H9 (cell line): ENCODE data around the gene BARHL2. TPM values are rescaled to one million over a fixed set of nuclear protein-coding genes. Genes with fewer than 3 reads are reported as not detected.

ENCODE experiments used
- DNase-seq: peaks from one replicate; pipeline ENCODE4 v3.0.0-alpha.2; 2017
- H2AFZ ChIP-seq: one replicate; pipeline ENCODE4 v1.6.1; 2013; ENCODE audit warnings: mild to moderate bottlenecking, low read length, control low read depth, moderate library complexity
- H2AK5ac ChIP-seq: 2 replicates; pipeline ENCODE4 v1.6.1; 2013; ENCODE audit warnings: low read length, control low read depth, mixed read lengths; ENCODE audit not compliant: insufficient read length
- H2BK120ac ChIP-seq: one replicate; pipeline ENCODE4 v1.6.1; 2013; ENCODE audit warnings: low read depth, mild to moderate bottlenecking, low read length, control low read depth, inconsistent platforms; ENCODE audit not compliant: poor library complexity, severe bottlenecking
- H2BK12ac ChIP-seq: 2 replicates; pipeline ENCODE4 v1.6.1; 2013; ENCODE audit warnings: low read length, control low read depth, mixed read lengths, low read depth; ENCODE audit not compliant: insufficient read length
- H2BK15ac ChIP-seq: 2 replicates; pipeline ENCODE4 v1.6.1; 2013; ENCODE audit warnings: low read depth, low read length, control low read depth
- H2BK20ac ChIP-seq: one replicate; pipeline ENCODE4 v1.6.1; 2013; ENCODE audit warnings: low read depth, mild to moderate bottlenecking, low read length, control low read depth, inconsistent platforms; ENCODE audit not compliant: poor library complexity, severe bottlenecking
- H2BK5ac ChIP-seq: 2 replicates; pipeline ENCODE4 v1.6.1; 2013; ENCODE audit warnings: low read length, control low read depth, mixed read lengths; ENCODE audit not compliant: insufficient read length
- H3K14ac ChIP-seq: 2 replicates; pipeline ENCODE4 v1.6.1; 2013; ENCODE audit warnings: low read length, control low read depth; ENCODE audit not compliant: insufficient read depth
- H3K18ac ChIP-seq: 2 replicates; pipeline ENCODE4 v1.6.1; 2013; ENCODE audit warnings: low read depth, mild to moderate bottlenecking, mixed read lengths, low read length, control low read depth; ENCODE audit not compliant: insufficient read length
- H3K23ac ChIP-seq: 2 replicates; pipeline ENCODE4 v1.6.1; 2013; ENCODE audit warnings: low read length, control low read depth, mixed read lengths, low read depth; ENCODE audit not compliant: insufficient read length
- H3K23me2 ChIP-seq: 2 replicates; pipeline ENCODE4 v1.6.1; 2013; ENCODE audit warnings: low read depth, mild to moderate bottlenecking, mixed read lengths, low read length, control low read depth; ENCODE audit not compliant: insufficient read length, poor library complexity, severe bottlenecking
- H3K27ac ChIP-seq: 2 replicates; pipeline ENCODE4 v1.5.1; 2013; ENCODE audit warnings: low read length, control low read depth, mixed read lengths, low read depth; ENCODE audit not compliant: insufficient read length
- H3K27me3 ChIP-seq: 2 replicates; pipeline ENCODE4 v1.6.1; 2013; ENCODE audit warnings: low read length, control low read depth, inconsistent platforms; ENCODE audit not compliant: insufficient read depth
- H3K4ac ChIP-seq: 2 replicates; pipeline ENCODE4 v1.6.1; 2013; ENCODE audit warnings: low read depth, mild to moderate bottlenecking, control low read depth, inconsistent platforms, low read length, moderate library complexity
- H3K4me1 ChIP-seq: 2 replicates; pipeline ENCODE4 v1.6.1; 2013; ENCODE audit warnings: low read length, control low read depth, inconsistent platforms; ENCODE audit not compliant: insufficient read depth
- H3K4me2 ChIP-seq: 2 replicates; pipeline ENCODE4 v1.6.1; 2013; ENCODE audit warnings: low read length, control low read depth, mixed read lengths; ENCODE audit not compliant: insufficient read length, insufficient read depth
- H3K56ac ChIP-seq: 2 replicates; pipeline ENCODE4 v1.6.1; 2013; ENCODE audit warnings: low read depth, mild to moderate bottlenecking, mixed read lengths, low read length, control low read depth; ENCODE audit not compliant: insufficient read length
- H3K79me1 ChIP-seq: 2 replicates; pipeline ENCODE4 v1.6.1; 2013; ENCODE audit warnings: low read depth, mild to moderate bottlenecking, moderate library complexity, low read length, control low read depth, inconsistent platforms; ENCODE audit not compliant: insufficient read depth, poor library complexity, severe bottlenecking
- H3K79me2 ChIP-seq: 2 replicates; pipeline ENCODE4 v1.6.1; 2013; ENCODE audit warnings: low read length, control low read depth, inconsistent platforms; ENCODE audit not compliant: insufficient read depth
- H3K9ac ChIP-seq: 2 replicates; pipeline ENCODE4 v1.6.1; 2013; ENCODE audit warnings: low read length, control low read depth, mixed read lengths; ENCODE audit not compliant: insufficient read length; ENCODE audit errors: extremely low read depth
- H3K9me3 ChIP-seq: one replicate; pipeline ENCODE4 v1.6.1; 2013; ENCODE audit warnings: low read depth, low read length, inconsistent platforms; ENCODE audit not compliant: control insufficient read depth
- H3T11ph ChIP-seq: one replicate; pipeline ENCODE4 v1.6.1; 2013; ENCODE audit warnings: mild to moderate bottlenecking, low read length, control low read depth, inconsistent platforms
- H4K20me1 ChIP-seq: one replicate; pipeline ENCODE4 v1.6.1; 2013; ENCODE audit not compliant: control insufficient read depth, insufficient read length, insufficient read depth
- H4K5ac ChIP-seq: 2 replicates; pipeline ENCODE4 v1.6.1; 2013; ENCODE audit warnings: low read depth, mild to moderate bottlenecking, mixed read lengths, low read length, control low read depth; ENCODE audit not compliant: insufficient read length
- H4K8ac ChIP-seq: replicated peaks from 2 replicates; pipeline ENCODE4 v1.6.1; 2013; ENCODE audit warnings: low read length, control low read depth, mixed read lengths, low read depth; ENCODE audit not compliant: insufficient read length
- H4K91ac ChIP-seq: 2 replicates; pipeline ENCODE4 v1.6.1; 2013; ENCODE audit warnings: low read depth, mild to moderate bottlenecking, moderate library complexity, mixed read lengths, low read length, control low read depth; ENCODE audit not compliant: insufficient read length
- H3K27ac Mint-ChIP-seq, 3 experiments: 2 replicates in 2 of 3; 3 replicates in 1 of 3; pipeline ENCODE4 v1.8.0; 2020 to 2021; ENCODE audit warnings: mixed read lengths in 3 of 3, mild to moderate bottlenecking in 1 of 3, moderate library complexity in 1 of 3
- H3K27me3 Mint-ChIP-seq: 2 replicates; pipeline ENCODE4 v1.8.0; 2021; ENCODE audit warnings: low read depth, mild to moderate bottlenecking, moderate library complexity, mixed read lengths
- H3K36me3 Mint-ChIP-seq, 3 experiments: 2 replicates in 2 of 3; 3 replicates in 1 of 3; pipeline ENCODE4 v1.8.0; 2020 to 2021; ENCODE audit warnings: low read depth in 3 of 3, mixed read lengths in 3 of 3; ENCODE audit not compliant: insufficient read depth in 1 of 3
- H3K4me1 Mint-ChIP-seq, 2 experiments: 2 replicates each; pipeline ENCODE4 v1.8.0; 2020; ENCODE audit warnings: mixed read lengths in 2 of 2
- H3K4me3 Mint-ChIP-seq, 2 experiments: 2 replicates in 1 of 2; 3 replicates in 1 of 2; pipeline ENCODE4 v1.8.0; 2020 to 2021; ENCODE audit warnings: mild to moderate bottlenecking in 2 of 2, mixed read lengths in 2 of 2, moderate library complexity in 1 of 2
- H3K9me3 Mint-ChIP-seq, 2 experiments: 2 replicates in 1 of 2; 3 replicates in 1 of 2; pipeline ENCODE4 v1.8.0; 2020; ENCODE audit warnings: mild to moderate bottlenecking in 2 of 2, mixed read lengths in 2 of 2, moderate library complexity in 1 of 2
- WGBS: extraction: QIAGEN DNeasy Blood & Tissue Kit; methylation state at CpG from one replicate; pipeline ENCODE4 v1.1.7; 2013; ENCODE audit warnings: missing lambda C conversion rate, low lambda C conversion rate, mixed read lengths; ENCODE audit not compliant: insufficient read length; ENCODE audit errors: extremely low coverage; 5-methylcytosine and 5-hydroxymethylcytosine counted together
- total RNA-seq: library from RNA; stranded (reverse); gene quantifications from 2 replicates; pipeline ENCODE4 v1.2.1, GENCODE V29; 2021
- TF ChIP-seq, protein P1 (sequence below): fragments of 200-600 bp; sonication (generic); conservative IDR thresholded peaks from 3 replicates; pipeline ENCODE4 v1.8.0; 2021; ENCODE audit warnings: antibody characterized with exemption, mild to moderate bottlenecking

BARHL2 gene
- total RNA-seq, 1 experiment from 2014 or later = not detected

DNA sequence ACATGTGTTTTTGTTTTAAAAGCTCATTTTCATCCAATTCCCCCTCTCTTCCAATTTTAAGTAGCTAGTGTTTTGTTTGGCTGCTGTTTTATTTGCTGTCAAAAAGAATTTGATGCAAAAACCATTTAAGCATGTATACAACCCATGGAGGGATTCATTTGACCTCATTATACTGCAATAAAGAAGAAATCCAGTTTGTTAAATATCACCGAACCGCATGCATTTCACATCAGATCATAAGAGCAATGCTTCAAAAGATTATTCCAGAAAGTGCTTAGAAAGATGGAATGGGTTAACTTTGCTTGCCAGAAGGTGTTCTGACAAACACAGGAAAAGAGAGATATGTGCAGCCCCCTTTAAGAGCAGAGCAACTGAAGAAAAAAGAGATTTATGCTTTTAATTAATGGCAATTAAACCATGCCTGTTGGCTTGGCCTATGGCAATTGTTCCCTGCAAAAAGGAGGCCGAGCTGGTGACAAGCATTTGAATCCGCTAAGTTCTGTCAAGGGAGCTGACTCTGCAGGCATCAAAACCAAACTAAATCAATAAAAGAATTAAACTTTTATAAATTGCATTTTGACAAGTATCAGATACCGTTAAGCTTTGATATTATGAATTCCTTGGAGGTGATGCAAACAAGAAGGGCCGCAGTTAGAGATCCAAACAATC is 14.4 kb upstream of the BARHL2 start:
- Histone ChIP-seq H3K23ac (no peak overlapping the region), H2AK5ac (no peak overlapping the region), H3K4me2 (no peak overlapping the region), H3K27ac (no peak overlapping the region), H2BK20ac (no peak overlapping the region), H2BK12ac (no peak overlapping the region), H4K20me1 (no peaks in the 10 kb centered on the region), H4K8ac (no peak overlapping the region), H2BK5ac (no peak overlapping the region), H3K14ac (no peak overlapping the region), H3K9me3 (no peaks in the 10 kb centered on the region), H4K5ac (no peak overlapping the region), H2AFZ (no peak overlapping the region), H3K23me2 (peaks cover 17% of the 10 kb centered on the region), H3K4ac (no peak overlapping the region), H3K9ac (no peak overlapping the region), H3K79me1 (no peaks in the 10 kb centered on the region), H4K91ac (no peak overlapping the region), H3K56ac (no peak overlapping the region), H3K27me3 (peaks cover 66% of the 10 kb centered on the region), H3T11ph (no peak overlapping the region), H2BK120ac (no peak overlapping the region), H3K4me1 (no peaks in the 10 kb centered on the region; the same call in 1 of the 2 replicates), H3K79me2 (no peaks in the 10 kb centered on the region), H3K18ac (no peak overlapping the region), H2BK15ac (no peak overlapping the region)
- WGBS = no CpG with 5 or more reads among the region's 6 CpGs
- Mint-ChIP-seq H3K9me3 (peaks cover 0 to 4% of the 10 kb centered on the region in 2 experiments; a peak in 1 of 5 replicates), H3K4me1 (peaks cover 33 to 38% of the 10 kb centered on the region in 2 experiments), H3K36me3 (no peaks in the 10 kb centered on the region), H3K4me3 (peak overlapping the region in 1 of 2 experiments; percentile 65; a peak in 2 of 5 replicates), H3K27ac (no peak overlapping the region), H3K27me3 (peaks cover 97% of the 10 kb centered on the region)
- DNase-seq = no peak
- TF ChIP-seq, protein P1, sequence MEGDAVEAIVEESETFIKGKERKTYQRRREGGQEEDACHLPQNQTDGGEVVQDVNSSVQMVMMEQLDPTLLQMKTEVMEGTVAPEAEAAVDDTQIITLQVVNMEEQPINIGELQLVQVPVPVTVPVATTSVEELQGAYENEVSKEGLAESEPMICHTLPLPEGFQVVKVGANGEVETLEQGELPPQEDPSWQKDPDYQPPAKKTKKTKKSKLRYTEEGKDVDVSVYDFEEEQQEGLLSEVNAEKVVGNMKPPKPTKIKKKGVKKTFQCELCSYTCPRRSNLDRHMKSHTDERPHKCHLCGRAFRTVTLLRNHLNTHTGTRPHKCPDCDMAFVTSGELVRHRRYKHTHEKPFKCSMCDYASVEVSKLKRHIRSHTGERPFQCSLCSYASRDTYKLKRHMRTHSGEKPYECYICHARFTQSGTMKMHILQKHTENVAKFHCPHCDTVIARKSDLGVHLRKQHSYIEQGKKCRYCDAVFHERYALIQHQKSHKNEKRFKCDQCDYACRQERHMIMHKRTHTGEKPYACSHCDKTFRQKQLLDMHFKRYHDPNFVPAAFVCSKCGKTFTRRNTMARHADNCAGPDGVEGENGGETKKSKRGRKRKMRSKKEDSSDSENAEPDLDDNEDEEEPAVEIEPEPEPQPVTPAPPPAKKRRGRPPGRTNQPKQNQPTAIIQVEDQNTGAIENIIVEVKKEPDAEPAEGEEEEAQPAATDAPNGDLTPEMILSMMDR = no peak
